Measurements from ENCODE around the gene IP6K1. TPM values are rescaled to one million over a fixed set of nuclear protein-coding genes. Genes with fewer than 3 reads are reported as not detected.
A peak's percentile ranks its signal among the peaks of the same experiment; 100 is the strongest.
"Not testable (repeated sequence)": the region's sequence is repeated elsewhere in the genome, so short reads cannot be mapped to it uniquely, and the experiment has no call there.

Gene IP6K1
- total RNA-seq, 6 experiments from 2014 or later: 12.6 to 19.6 (median 16.2) TPM

- Histone ChIP-seq H3K4me3 (no peak overlapping the region), H3K36me3 (peaks cover 0 to 8% (median 2%) of the 10 kb centered on the region in 4 donors), H3K27ac (no peak overlapping the region), H3K27me3 (no peaks in the 10 kb centered on the region), H3K9me3 (no peaks in the 10 kb centered on the region), H3K4me1 (peaks cover 0 to 9% (median 4%) of the 10 kb centered on the region in 4 donors)
- DNase-seq (no peak), ATAC-seq (no peak)
- WGBS (ENCODE audit: insufficient coverage, low coverage, low lambda C conversion rate, missing lambda C conversion rate): 91% methylated on average over 4 of the region's 4 CpGs
- TF ChIP-seq POLR2A (IDR thresholded peaks at IDR 0.05): no peak
- TF ChIP-seq, protein P1, sequence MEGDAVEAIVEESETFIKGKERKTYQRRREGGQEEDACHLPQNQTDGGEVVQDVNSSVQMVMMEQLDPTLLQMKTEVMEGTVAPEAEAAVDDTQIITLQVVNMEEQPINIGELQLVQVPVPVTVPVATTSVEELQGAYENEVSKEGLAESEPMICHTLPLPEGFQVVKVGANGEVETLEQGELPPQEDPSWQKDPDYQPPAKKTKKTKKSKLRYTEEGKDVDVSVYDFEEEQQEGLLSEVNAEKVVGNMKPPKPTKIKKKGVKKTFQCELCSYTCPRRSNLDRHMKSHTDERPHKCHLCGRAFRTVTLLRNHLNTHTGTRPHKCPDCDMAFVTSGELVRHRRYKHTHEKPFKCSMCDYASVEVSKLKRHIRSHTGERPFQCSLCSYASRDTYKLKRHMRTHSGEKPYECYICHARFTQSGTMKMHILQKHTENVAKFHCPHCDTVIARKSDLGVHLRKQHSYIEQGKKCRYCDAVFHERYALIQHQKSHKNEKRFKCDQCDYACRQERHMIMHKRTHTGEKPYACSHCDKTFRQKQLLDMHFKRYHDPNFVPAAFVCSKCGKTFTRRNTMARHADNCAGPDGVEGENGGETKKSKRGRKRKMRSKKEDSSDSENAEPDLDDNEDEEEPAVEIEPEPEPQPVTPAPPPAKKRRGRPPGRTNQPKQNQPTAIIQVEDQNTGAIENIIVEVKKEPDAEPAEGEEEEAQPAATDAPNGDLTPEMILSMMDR (IDR thresholded peaks at IDR 0.05): no peak
- intact Hi-C loops (cut with DNase I): no loop called here
Observed at GRCh38 chr3:49751501-49751900, 34.8 kb downstream of the IP6K1 start.

DNA sequence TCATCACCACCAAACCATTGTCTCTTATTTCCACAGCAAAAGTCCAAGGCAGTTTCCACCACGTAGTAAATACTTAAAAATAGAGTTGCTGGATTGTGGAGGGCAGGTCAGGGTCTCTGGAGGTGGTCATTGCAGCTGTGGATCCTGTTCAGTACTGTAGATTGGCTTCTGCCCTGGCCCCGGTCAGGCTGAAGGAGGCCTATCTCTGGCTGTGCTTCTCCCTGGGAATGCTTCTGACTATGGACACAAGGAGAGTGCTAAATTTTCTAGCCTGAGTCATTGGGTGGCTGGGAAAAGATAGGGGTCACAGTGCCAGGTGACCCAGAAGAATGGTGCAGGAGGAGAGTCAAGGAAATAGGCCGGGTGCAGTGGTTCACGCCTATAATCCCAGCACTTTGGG is 36.3 kb downstream of the IP6K1 start:
- TF ChIP-seq POLR2A (IDR thresholded peaks at IDR 0.05): no peak
- TF ChIP-seq, protein P1 (IDR thresholded peaks at IDR 0.05): no peak
- DNase-seq (no peak), ATAC-seq (peak in 3 of 4 donors; percentile 9 to 17 (median 17))
- Histone ChIP-seq H3K9me3 (no peaks in the 10 kb centered on the region), H3K4me1 (peaks cover 0 to 9% (median 4%) of the 10 kb centered on the region in 4 donors), H3K27ac (no peak overlapping the region), H3K27me3 (no peaks in the 10 kb centered on the region), H3K4me3 (no peak overlapping the region), H3K36me3 (peaks cover 0 to 8% (median 2%) of the 10 kb centered on the region in 4 donors)
- intact Hi-C loops (cut with DNase I): no loop called here
- 69% methylated on average over 3 of the region's 4 CpGs for WGBS (ENCODE audit: insufficient coverage, low coverage, low lambda C conversion rate, missing lambda C conversion rate)

DNA sequence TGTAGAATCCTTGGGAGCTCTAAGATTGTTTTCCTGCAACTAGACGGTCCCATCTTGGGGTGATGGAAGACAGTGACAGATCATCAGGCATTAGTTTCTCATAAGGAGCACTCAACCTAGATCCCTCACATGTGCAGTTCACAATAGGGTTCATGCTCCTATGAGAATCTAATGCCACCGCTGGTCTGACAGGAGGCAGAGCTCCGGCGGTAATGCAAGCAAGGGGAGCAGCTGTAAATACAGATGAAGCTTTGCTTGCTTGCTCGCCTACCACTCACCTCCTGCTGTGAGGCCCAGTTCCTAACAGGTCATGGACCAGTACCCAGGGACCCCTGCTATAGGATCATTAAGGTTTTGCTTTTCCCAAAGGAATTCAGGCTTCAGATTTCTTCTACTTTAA is 37.5 kb downstream of the IP6K1 start:
- H3K36me3 ChIP-seq; H3K9me3 ChIP-seq; intact Hi-C loops (cut with DNase I); H3K4me1 ChIP-seq; H3K27me3 ChIP-seq; H3K27ac ChIP-seq; ATAC-seq; H3K4me3 ChIP-seq; DNase-seq: not testable (repeated sequence)
- 71% methylated on average over 1 of the region's 5 CpGs for WGBS (ENCODE audit: insufficient coverage, low coverage, low lambda C conversion rate, missing lambda C conversion rate)

DNA sequence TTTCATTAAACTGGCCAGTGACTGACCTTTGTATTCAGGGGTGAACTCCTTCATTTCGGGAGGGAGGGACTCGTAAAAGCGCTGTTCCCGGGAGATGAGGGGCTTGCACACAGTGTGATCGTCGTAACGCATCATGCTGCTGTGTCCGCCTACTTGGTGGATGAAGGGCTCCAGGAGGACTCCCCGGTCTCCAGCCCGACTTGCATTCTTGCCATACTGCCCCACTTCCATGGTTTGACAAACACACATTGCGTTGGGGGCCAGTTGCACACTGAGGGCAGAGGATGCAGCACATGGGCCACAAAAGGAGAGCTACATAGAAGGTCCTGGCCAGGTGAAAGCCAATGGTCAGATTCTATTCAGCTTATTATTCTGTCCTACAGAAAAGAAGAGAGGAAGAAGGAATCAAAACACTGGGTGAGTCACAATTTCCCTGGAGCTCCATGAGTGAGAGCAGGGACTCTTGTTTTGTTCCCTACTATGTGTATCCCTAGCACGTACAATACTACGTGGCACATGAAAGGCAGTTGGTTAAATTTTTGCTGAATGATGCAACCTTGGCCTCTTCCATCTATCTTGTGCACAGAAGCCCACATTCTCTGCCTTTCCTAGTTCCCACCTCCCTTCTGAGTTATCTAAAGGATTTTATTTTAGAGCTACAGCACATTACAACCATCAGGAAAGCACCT is 38.4 kb downstream of the IP6K1 start:
- H3K4me1 ChIP-seq: peaks cover 0 to 9% (median 4%) of the 10 kb centered on the region in 4 donors
- WGBS (ENCODE audit: insufficient coverage, low coverage, low lambda C conversion rate, missing lambda C conversion rate): 78% methylated on average over 12 of the region's 13 CpGs
- peak in 1 of 4 donors; percentile 23 for ATAC-seq
- H3K27ac ChIP-seq: no peak overlapping the region
- no peak overlapping the region for H3K4me3 ChIP-seq
- no peak for TF ChIP-seq POLR2A (IDR thresholded peaks at IDR 0.05)
- TF ChIP-seq, protein P1 (IDR thresholded peaks at IDR 0.05): no peak
- H3K27me3 ChIP-seq: no peaks in the 10 kb centered on the region
- no peak for DNase-seq
- H3K36me3 ChIP-seq: peaks cover 0 to 8% (median 2%) of the 10 kb centered on the region in 4 donors
- intact Hi-C loops (cut with DNase I): no loop called here
- no peaks in the 10 kb centered on the region for H3K9me3 ChIP-seq

- peak in 2 of 4 donors; percentile 36 to 41 for ATAC-seq
- peaks cover 0 to 9% (median 4%) of the 10 kb centered on the region in 4 donors for H3K4me1 ChIP-seq
- no peak for DNase-seq
- H3K27ac ChIP-seq: no peak overlapping the region
- WGBS (ENCODE audit: insufficient coverage, low coverage, low lambda C conversion rate, missing lambda C conversion rate): 79% methylated on average over 2 of the region's 2 CpGs
- no peaks in the 10 kb centered on the region for H3K27me3 ChIP-seq
- H3K4me3 ChIP-seq: no peak overlapping the region
- TF ChIP-seq, protein P1 (IDR thresholded peaks at IDR 0.05): no peak
- TF ChIP-seq POLR2A (IDR thresholded peaks at IDR 0.05): no peak
- intact Hi-C loops (cut with DNase I): no loop called here
- H3K36me3 ChIP-seq: peaks cover 0 to 8% (median 4%) of the 10 kb centered on the region in 4 donors
- no peaks in the 10 kb centered on the region for H3K9me3 ChIP-seq
Observed at GRCh38 chr3:49745986-49746385, 40.4 kb downstream of the IP6K1 start.
